ENCODE results near the gene CCSER2.
"Not testable (repeated sequence)": the region's sequence is repeated elsewhere in the genome, so short reads cannot be mapped to it uniquely, and the experiment has no call there.

The CCSER2 gene

GRCh38 chr10:84519235-84519634 lies 190.8 kb downstream of the CCSER2 start:
- DNase-seq (ENCODE audit: low spot score): no peak

DNA sequence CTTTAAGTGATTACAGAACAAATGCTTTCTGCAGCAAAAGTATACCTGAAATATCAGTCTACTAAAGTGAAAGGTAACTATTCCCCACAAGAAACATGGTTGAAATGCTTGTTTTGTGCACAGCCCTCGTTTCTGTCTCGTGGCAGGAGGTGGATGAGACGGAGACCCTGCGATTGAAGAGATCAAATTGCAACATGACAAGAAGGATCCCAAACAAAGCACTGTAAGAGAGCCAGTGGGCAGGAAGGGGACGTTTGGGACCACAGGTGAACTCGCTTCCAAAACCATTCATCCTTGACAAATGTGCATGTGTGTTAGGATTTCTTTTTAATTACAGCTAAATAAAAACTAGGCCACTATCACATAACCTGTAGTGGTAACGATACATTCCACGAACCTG lies 192.6 kb downstream of the CCSER2 start:
- DNase-seq (ENCODE audit: low spot score): no peak

DNA sequence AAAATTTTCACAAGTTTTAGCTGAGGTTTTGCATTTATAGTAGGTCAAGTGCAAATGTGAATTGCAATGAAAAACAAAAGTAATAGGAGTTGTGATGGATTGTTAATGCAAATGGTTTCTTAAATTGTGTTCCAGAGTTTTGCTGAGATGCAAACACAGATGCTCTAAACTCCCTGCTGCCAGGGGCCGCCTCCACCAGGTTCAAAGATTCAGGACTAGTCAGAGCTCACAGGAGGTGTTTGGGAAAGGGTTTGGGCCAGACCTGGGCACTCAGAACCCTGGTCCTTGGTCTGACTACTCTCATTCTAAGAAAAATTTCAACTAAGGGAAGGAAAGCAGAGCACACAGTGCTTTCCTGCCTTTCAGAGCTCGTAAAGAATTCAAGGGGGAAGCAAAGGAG lies 193.1 kb downstream of the CCSER2 start:
- no peak for DNase-seq (ENCODE audit: low spot score)

GRCh38 chr10:84522612-84523462 lies 194.4 kb downstream of the CCSER2 start:
- DNase-seq (ENCODE audit: low spot score): no peak

DNA sequence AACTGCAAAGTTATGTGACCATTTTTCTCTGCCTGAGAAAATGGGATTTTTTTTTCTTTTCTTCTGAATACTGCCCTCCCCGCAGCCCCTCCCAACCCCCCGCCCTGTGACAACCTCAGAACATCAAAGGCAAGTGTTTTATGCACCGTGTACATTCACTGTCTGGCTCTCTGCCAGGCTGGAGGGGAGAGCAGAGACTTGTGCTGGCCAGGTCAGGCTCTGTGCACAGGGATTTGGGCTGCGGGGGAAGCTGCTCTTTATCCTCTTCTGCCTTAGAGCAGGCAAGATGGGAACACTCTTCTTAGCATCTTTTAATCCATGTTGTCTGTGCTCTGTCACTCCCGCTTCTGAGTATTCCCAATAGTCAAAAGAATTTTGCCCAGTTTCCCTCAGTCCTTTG lies 195.1 kb downstream of the CCSER2 start:
- peak; percentile 38 for DNase-seq (ENCODE audit: low spot score)

GRCh38 chr10:84524435-84524834 lies 196.0 kb downstream of the CCSER2 start:
- DNase-seq (ENCODE audit: low spot score): no peak

GRCh38 chr10:84525120-84525806 lies 196.9 kb downstream of the CCSER2 start:
- DNase-seq (ENCODE audit: low spot score): no peak

DNA sequence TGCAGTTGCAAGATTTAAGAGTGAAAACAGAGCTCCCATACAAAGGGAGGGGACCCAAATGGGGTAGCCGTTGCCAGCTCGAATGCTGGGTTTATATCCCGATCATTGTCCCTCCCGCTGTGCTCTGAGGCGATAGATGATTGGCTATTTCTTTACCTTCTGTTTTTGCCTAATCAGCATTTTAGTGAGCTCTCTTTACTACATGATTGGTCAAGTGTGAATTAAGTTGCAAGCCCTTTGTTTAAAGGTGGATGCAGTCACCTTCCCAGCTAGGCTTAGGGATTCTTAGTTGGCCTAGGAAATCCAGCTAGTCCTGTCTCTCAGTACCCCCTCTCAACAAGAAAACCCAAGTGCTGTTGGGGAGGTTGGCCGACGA lies 197.4 kb downstream of the CCSER2 start:
- DNase-seq (ENCODE audit: low spot score): not testable (repeated sequence)

- not testable (repeated sequence) for DNase-seq (ENCODE audit: low spot score)
Measured at GRCh38 chr10:84527386-84527785, 199.0 kb downstream of the CCSER2 start.

GRCh38 chr10:84528526-84528925 lies 200.1 kb downstream of the CCSER2 start:
- not testable (repeated sequence) for DNase-seq (ENCODE audit: low spot score)

DNA sequence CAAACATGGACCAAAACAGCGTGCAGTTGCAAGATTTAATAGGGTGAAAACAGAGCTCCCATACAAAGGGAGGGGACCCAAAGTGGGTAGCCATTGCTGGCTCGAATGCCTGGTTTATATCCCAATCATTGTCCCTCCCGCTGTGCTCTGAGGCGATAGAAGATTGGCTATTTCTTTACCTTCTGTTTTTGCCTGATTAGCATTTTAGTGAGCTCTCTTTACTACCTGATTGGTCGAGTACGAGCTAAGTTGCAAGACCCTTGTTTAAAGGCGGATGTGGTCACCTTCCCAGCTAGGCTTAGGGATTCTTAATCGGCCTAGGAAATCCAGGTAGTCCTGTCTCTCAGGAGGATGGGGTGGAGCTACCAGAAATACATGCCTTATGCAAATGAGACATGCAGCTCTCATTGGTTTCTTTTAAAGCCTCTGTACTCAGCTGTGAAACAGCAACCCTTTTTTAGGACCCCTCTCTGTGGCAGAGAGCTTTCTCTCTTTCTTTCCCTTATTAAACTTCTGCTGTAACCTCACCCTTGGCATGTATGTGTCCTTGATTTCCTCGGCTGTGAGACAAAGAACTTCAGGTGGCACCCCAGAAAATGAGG lies 202.4 kb downstream of the CCSER2 start:
- DNase-seq (ENCODE audit: low spot score): no peak

DNA sequence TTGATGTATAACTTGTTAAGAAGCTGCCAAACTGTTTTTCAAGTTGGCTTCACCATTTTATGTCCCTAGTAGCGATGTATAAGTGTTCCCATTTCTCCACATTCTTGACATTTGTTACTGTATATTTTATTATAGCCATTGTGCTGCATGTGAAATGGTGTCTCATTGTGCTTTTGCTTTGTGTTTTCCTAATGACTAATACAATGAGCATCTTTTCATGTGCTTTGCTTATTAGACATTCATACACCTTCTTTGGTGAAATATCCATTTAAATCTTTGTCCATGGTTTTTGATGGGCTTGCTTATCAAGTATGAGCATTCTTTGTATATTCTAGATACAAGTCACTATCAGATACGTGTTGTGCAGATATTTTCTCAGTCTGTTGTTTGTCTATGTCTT lies 203.0 kb downstream of the CCSER2 start:
- no peak for DNase-seq (ENCODE audit: low spot score)

- no peak for DNase-seq (ENCODE audit: low spot score)
Measured at GRCh38 chr10:84534168-84534567, 205.8 kb downstream of the CCSER2 start.

DNA sequence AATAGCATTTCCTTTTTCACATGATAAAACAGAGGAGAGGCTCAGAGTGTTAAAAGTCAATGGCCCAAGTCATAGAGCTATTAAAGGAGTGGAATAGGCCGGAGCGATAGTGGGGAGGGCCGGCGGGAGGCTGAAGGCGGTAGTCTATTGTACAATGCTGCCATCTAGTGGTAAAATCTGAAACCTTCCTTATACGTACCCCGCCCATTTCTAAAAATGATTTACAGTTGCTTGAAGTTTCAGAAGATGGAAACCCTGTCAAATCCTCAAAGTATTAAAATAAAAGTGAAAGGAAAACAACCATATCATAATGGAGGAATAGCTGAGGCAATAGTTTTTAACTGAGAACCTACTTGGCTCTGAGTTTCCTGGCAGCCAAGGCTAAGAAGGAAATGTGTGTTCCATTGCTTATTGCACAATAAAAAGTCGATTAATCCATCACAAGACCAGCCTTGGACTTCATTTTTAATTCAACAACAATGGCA lies 209.1 kb downstream of the CCSER2 start:
- peak; percentile 65 for DNase-seq (ENCODE audit: low spot score)

DNA sequence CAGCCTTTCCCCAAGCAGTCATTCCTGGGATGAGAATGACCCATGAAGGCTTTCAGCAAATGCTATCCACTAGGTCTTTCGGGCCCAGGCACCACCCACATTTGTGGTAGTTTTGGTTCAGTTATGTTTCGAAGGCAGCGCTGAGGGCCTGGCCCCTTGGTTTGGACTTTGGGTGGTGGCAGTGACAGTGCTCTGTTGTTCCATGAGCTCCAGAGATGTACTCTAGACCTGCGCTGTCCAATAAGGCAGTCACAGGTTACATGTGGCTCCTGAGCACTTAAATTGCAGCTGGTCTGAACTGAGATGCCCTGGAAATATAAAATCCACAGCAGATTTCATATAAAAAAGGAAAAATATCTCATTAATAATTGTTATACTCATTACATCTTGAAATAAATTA lies 209.6 kb downstream of the CCSER2 start:
- DNase-seq (ENCODE audit: low spot score): no peak

GRCh38 chr10:84539216-84539615 lies 210.8 kb downstream of the CCSER2 start:
- DNase-seq (ENCODE audit: low spot score): no peak

DNA sequence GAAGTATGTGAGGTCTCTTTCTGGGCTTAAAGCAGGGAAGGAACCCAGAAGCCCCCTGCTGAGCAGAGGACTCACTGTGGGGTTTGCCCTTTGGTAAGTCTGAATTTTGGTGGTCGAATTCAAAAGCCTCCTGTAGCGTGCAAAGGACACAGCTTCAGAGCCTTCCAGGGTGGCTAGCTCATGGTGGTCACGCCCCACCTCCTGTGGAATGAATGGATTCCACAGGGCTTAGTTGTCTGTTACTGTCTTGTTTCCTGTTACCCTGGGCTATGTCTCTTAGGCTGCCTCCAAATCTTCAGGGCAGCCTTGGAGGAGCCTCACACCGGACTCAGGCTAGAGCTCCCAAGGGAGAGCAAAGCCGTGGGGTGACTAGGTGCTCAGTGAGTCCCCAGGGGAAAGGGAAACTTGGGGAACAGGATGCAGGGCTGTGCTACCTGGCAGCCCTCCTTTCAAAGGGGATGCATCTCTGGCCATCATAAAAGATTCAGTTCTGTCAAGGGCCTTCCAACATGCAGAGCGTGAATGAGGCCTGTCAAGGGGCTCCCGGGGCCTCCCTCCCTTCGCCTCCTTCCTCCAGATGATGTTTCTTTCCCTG lies 211.7 kb downstream of the CCSER2 start:
- no peak for DNase-seq (ENCODE audit: low spot score)

DNA sequence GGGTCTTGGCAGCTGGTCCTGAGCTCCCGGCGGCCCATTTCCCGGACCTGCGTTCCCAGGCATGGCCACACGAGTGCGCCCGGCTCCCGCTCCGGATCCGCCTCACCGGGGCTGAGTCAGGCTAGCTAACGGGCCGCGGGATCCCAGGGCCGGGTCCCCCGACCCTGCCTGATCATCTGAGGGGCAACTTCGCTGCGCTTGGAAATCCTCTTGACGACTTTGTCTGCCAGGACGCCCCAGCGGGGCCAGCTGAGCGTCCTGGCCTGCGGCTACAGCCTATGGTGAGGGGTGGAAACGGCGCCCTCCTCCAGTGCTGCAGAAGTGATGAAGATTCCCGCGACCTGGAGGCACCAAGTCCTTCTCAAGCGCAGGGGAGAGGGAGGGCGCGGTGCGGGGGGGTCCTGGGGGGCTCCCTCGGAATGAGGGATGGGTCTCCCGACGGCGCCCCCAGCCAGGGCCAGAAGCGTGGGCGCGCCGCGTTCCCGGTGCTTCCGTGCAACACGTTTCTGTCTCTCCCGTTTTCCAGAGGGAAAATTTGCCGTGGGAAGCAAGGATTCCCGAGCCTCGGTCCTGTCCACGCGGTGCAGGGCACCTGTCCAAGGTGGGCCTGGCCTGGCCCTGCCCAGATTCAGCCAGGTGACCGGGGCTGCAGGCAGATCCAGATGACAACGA lies 212.4 kb downstream of the CCSER2 start:
- DNase-seq (ENCODE audit: low spot score): no peak

DNA sequence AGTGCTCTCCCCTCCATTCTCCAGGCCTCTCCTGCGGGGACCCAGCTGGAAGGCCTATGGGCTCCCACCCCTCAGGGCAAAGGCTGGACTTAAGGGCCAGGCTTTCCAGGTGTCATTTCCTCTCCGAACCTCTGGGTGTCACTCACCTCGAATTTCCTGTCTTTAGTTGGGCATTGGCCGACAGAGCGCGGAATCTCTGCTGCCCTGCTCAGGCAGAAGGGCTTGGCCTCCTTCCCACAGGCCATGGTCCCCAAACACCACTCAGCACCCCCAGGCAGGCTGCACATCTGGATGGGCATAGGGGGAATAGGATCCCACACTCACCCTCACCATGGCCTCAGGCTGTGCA lies 212.9 kb downstream of the CCSER2 start:
- no peak for DNase-seq (ENCODE audit: low spot score)

GRCh38 chr10:84542522-84543490 lies 214.4 kb downstream of the CCSER2 start:
- peak; percentile 96 for DNase-seq (ENCODE audit: low spot score)
